Neural progenitor cell (in vitro differentiated cells): Measurements from ENCODE around the gene RPL39L. TPM values are rescaled to one million over a fixed set of nuclear protein-coding genes. Genes with fewer than 3 reads are reported as not detected.
"Not testable (repeated sequence)": the region's sequence is repeated elsewhere in the genome, so short reads cannot be mapped to it uniquely, and the experiment has no call there.

Experiments
- DNase-seq: peaks from one replicate; pipeline ENCODE4 v3.0.0-alpha.2; 2016; ENCODE audit warnings: low spot score
- H2AFZ ChIP-seq: fragments of 200-600 bp; sonication (generic); replicated peaks from 2 replicates; pipeline ENCODE4 v1.6.1; 2016; ENCODE audit warnings: antibody characterized with exemption
- H3F3A ChIP-seq: fragments of 200-600 bp; sonication (generic); 2 replicates; pipeline ENCODE4 v1.6.1; 2016; ENCODE audit warnings: antibody characterized with exemption, low read depth
- H3K27ac ChIP-seq: fragments of 200-600 bp; sonication (generic); 2 replicates; pipeline ENCODE4 v1.5.1; 2016; ENCODE audit warnings: mild to moderate bottlenecking
- H3K27me3 ChIP-seq: fragments of 200-600 bp; sonication (generic); 2 replicates; pipeline ENCODE4 v1.6.1; 2016; ENCODE audit warnings: mild to moderate bottlenecking, moderate library complexity
- H3K36me3 ChIP-seq: fragments of 200-600 bp; sonication (generic); 2 replicates; pipeline ENCODE4 v1.5.1; 2016
- H3K4me1 ChIP-seq: fragments of 200-600 bp; sonication (generic); 2 replicates; pipeline ENCODE4 v1.6.1; 2016; ENCODE audit warnings: mixed run types
- H3K4me2 ChIP-seq: fragments of 200-600 bp; sonication (generic); 2 replicates; pipeline ENCODE4 v1.6.1; 2016
- H3K4me3 ChIP-seq: fragments of 200-600 bp; sonication (generic); 2 replicates; pipeline ENCODE4 v1.5.1; 2016
- H3K79me2 ChIP-seq: fragments of 200-600 bp; sonication (generic); 2 replicates; pipeline ENCODE4 v1.6.1; 2016; ENCODE audit warnings: low read depth
- H3K9ac ChIP-seq: fragments of 200-600 bp; sonication (generic); 2 replicates; pipeline ENCODE4 v1.6.1; 2016
- H3K9me3 ChIP-seq: fragments of 200-600 bp; sonication (generic); 2 replicates; pipeline ENCODE4 v1.5.1; 2016; ENCODE audit warnings: low read depth
- H4K20me1 ChIP-seq: fragments of 200-600 bp; sonication (generic); 2 replicates; pipeline ENCODE4 v1.6.1; 2016; ENCODE audit warnings: low read depth
- H3K27ac Mint-ChIP-seq: 3 replicates; pipeline ENCODE4 v1.8.0; 2021; ENCODE audit warnings: mixed read lengths
- H3K27me3 Mint-ChIP-seq: 2 replicates; pipeline ENCODE4 v1.8.0; 2022; ENCODE audit warnings: low read depth, mild to moderate bottlenecking, inconsistent platforms, moderate library complexity, mixed read lengths; ENCODE audit not compliant: insufficient read depth
- H3K36me3 Mint-ChIP-seq: 3 replicates; pipeline ENCODE4 v1.8.0; 2021; ENCODE audit warnings: mixed read lengths
- H3K4me1 Mint-ChIP-seq: 3 replicates; pipeline ENCODE4 v1.8.0; 2021; ENCODE audit warnings: mixed read lengths
- H3K4me3 Mint-ChIP-seq: 3 replicates; pipeline ENCODE4 v1.8.0; 2021; ENCODE audit warnings: mild to moderate bottlenecking, moderate library complexity, mixed read lengths
- H3K9me3 Mint-ChIP-seq: 3 replicates; pipeline ENCODE4 v1.8.0; 2020; ENCODE audit warnings: mixed read lengths
- EZH2 ChIP-seq: fragments of 200-600 bp; sonication (generic); IDR thresholded peaks from 2 replicates; pipeline ENCODE4 v1.6.1; 2017; ENCODE audit warnings: antibody characterized with exemption, mild to moderate bottlenecking, moderate library complexity
- EZH2phosphoT487 ChIP-seq: fragments of 200-600 bp; sonication (generic); IDR thresholded peaks from 2 replicates; pipeline ENCODE4 v1.6.1; 2017; ENCODE audit warnings: antibody characterized with exemption
- total RNA-seq: library from RNA; depleted of rRNA; stranded (reverse); fragments of >200 nt; gene quantifications from 2 replicates; pipeline ENCODE4 v1.2.3, GENCODE V29; 2015; ENCODE audit warnings: low replicate concordance
- TF ChIP-seq, protein P1 (sequence below): fragments of 200-600 bp; sonication (generic); IDR thresholded peaks from 2 replicates; pipeline ENCODE4 v1.5.1; 2017; ENCODE audit warnings: antibody characterized with exemption, mild to moderate bottlenecking

Gene RPL39L
- total RNA-seq, 1 donor from 2014 or later: 49.1 TPM

GRCh38 chr3:187136337-187136736, 3.0 kb downstream of the RPL39L start:
- H3K36me3 ChIP-seq: no peaks in the 10 kb centered on the region
- Mint-ChIP-seq H3K27me3 (peaks cover 3% of the 10 kb centered on the region), H3K36me3 (peaks cover 21% of the 10 kb centered on the region), H3K4me1 (no peaks in the 10 kb centered on the region), H3K9me3 (peaks cover 22% of the 10 kb centered on the region), H3K4me3 (no peak overlapping the region), H3K27ac (no peak overlapping the region)
- H3K79me2 ChIP-seq: peaks cover 11% of the 10 kb centered on the region
- H3K4me3 ChIP-seq: no peak overlapping the region
- no peak overlapping the region for H2AFZ ChIP-seq
- no peaks in the 10 kb centered on the region for H3K27me3 ChIP-seq
- H3F3A ChIP-seq: no peaks in the 10 kb centered on the region
- no peak for DNase-seq
- H3K4me2 ChIP-seq: no peak overlapping the region
- no peak overlapping the region for H3K9ac ChIP-seq
- H3K27ac ChIP-seq: no peak overlapping the region
- H3K4me1 ChIP-seq: no peaks in the 10 kb centered on the region
- no peaks in the 10 kb centered on the region for H4K20me1 ChIP-seq
- TF ChIP-seq EZH2phosphoT487: no peak
- no peak for TF ChIP-seq EZH2
- TF ChIP-seq, protein P1, sequence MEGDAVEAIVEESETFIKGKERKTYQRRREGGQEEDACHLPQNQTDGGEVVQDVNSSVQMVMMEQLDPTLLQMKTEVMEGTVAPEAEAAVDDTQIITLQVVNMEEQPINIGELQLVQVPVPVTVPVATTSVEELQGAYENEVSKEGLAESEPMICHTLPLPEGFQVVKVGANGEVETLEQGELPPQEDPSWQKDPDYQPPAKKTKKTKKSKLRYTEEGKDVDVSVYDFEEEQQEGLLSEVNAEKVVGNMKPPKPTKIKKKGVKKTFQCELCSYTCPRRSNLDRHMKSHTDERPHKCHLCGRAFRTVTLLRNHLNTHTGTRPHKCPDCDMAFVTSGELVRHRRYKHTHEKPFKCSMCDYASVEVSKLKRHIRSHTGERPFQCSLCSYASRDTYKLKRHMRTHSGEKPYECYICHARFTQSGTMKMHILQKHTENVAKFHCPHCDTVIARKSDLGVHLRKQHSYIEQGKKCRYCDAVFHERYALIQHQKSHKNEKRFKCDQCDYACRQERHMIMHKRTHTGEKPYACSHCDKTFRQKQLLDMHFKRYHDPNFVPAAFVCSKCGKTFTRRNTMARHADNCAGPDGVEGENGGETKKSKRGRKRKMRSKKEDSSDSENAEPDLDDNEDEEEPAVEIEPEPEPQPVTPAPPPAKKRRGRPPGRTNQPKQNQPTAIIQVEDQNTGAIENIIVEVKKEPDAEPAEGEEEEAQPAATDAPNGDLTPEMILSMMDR: no peak
- no peaks in the 10 kb centered on the region for H3K9me3 ChIP-seq

GRCh38 chr3:187135172-187135690, 4.1 kb downstream of the RPL39L start:
- H3K79me2 ChIP-seq: peaks cover 12% of the 10 kb centered on the region
- not testable (repeated sequence) for H3K27me3 Mint-ChIP-seq, H3K27ac ChIP-seq, DNase-seq, H4K20me1 ChIP-seq, H3K4me3 Mint-ChIP-seq, H3K27me3 ChIP-seq, H2AFZ ChIP-seq, H3K4me1 ChIP-seq, H3K4me3 ChIP-seq, H3K9me3 ChIP-seq, H3K4me2 ChIP-seq, H3F3A ChIP-seq, H3K27ac Mint-ChIP-seq, H3K9ac ChIP-seq, H3K36me3 ChIP-seq, H3K4me1 Mint-ChIP-seq
- peaks cover 29% of the 10 kb centered on the region for H3K36me3 Mint-ChIP-seq
- H3K9me3 Mint-ChIP-seq: peaks cover 19% of the 10 kb centered on the region

- H3K36me3 ChIP-seq, H3K27ac ChIP-seq, H3K79me2 ChIP-seq, H3F3A ChIP-seq, H3K9me3 ChIP-seq, H3K4me1 ChIP-seq, H3K27me3 Mint-ChIP-seq, H2AFZ ChIP-seq, H3K4me3 Mint-ChIP-seq, DNase-seq, H3K27ac Mint-ChIP-seq, H3K4me1 Mint-ChIP-seq, H3K27me3 ChIP-seq, H4K20me1 ChIP-seq, H3K9ac ChIP-seq, H3K4me3 ChIP-seq, H3K4me2 ChIP-seq: not testable (repeated sequence)
- Mint-ChIP-seq H3K9me3 (peaks cover 12% of the 10 kb centered on the region), H3K36me3 (peaks cover 26% of the 10 kb centered on the region)
Measured at GRCh38 chr3:187133181-187133580, 6.1 kb downstream of the RPL39L start.

GRCh38 chr3:187132666-187133065, 6.6 kb downstream of the RPL39L start:
- H3K27ac Mint-ChIP-seq: no peak overlapping the region
- no peaks in the 10 kb centered on the region for H3K9me3 ChIP-seq
- no peak overlapping the region for H3K4me3 ChIP-seq
- no peaks in the 10 kb centered on the region for H3K27me3 ChIP-seq
- no peaks in the 10 kb centered on the region for H3F3A ChIP-seq
- H3K4me2 ChIP-seq: no peak overlapping the region
- no peaks in the 10 kb centered on the region for H3K27me3 Mint-ChIP-seq
- H3K9ac ChIP-seq: no peak overlapping the region
- peaks cover 4% of the 10 kb centered on the region for H3K79me2 ChIP-seq
- no peak for TF ChIP-seq EZH2phosphoT487
- TF ChIP-seq, protein P1: no peak
- no peak for DNase-seq
- H3K36me3 Mint-ChIP-seq: peaks cover 28% of the 10 kb centered on the region
- no peaks in the 10 kb centered on the region for H4K20me1 ChIP-seq
- H3K27ac ChIP-seq: no peak overlapping the region
- no peak overlapping the region for H3K4me3 Mint-ChIP-seq
- no peaks in the 10 kb centered on the region for H3K4me1 ChIP-seq
- no peak overlapping the region for H2AFZ ChIP-seq
- H3K4me1 Mint-ChIP-seq: no peaks in the 10 kb centered on the region
- no peaks in the 10 kb centered on the region for H3K36me3 ChIP-seq
- peaks cover 11% of the 10 kb centered on the region for H3K9me3 Mint-ChIP-seq
